ENCODE results near the gene RAE1.

RAE1 gene

DNA sequence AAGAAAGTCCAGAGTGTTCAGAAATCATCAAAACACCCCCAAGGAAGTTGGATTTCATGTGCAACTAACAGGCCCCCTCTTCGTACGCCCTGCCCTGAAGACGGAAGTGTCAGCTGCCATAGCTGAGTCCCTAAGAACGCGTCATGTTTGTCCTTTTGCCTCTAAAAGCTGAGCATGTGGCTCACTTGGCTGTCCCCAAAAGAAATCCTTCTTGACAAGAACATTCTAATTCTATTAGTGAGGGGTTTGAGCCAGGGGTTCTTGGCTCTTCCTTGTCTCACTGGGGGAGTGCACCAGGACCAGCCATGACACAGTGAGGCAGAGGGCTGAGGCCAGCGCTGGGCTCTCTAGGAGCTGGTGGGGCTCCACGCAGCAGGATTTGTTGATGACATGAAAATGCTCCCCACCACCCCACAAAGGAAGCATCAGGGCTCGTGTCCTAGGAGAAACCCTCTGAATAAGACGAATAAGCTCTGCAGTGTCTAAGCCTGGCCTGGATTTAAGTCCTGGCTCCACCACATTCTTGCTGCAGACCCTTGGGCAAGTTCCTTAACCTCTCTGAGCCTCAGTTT lies 41.4 kb upstream of the RAE1 start:
- Histone ChIP-seq H3K4me1 (ENCODE audit: low read length) (no peaks in the 10 kb centered on the region), H3K4me3 (ENCODE audit: low read length) (no peak overlapping the region), H3K79me2 (ENCODE audit: low read length) (no peaks in the 10 kb centered on the region), H3K36me3 (replicated peaks; ENCODE audit: insufficient read depth, low read length) (no peaks in the 10 kb centered on the region), H3K9ac (ENCODE audit: low read length) (no peak overlapping the region), H3K9me3 (replicated peaks; ENCODE audit: insufficient read depth, low read length) (no peaks in the 10 kb centered on the region), H3K27me3 (replicated peaks; ENCODE audit: insufficient read depth, low read length) (peaks cover 21% of the 10 kb centered on the region), H4K20me1 (ENCODE audit: insufficient read depth, low read length) (no peaks in the 10 kb centered on the region), H2AFZ (ENCODE audit: low read length) (no peak overlapping the region), H3F3A (ENCODE audit: insufficient read depth, low read length) (no peaks in the 10 kb centered on the region), H3K27ac (ENCODE audit: low read length) (no peak overlapping the region), H3K4me2 (ENCODE audit: low read depth, low read length) (no peak overlapping the region), H3K9me2 (replicated peaks; ENCODE audit: insufficient read depth, low read length) (no peaks in the 10 kb centered on the region)
- DNase-seq, result no peak
- no peak for TF ChIP-seq EZH2 (optimal IDR thresholded peaks at IDR 0.05; ENCODE audit: low read depth, low read length)
- TF ChIP-seq EZH2phosphoT487 (IDR thresholded peaks at IDR 0.05; ENCODE audit: low read length), result no peak
- TF ChIP-seq, protein P1, sequence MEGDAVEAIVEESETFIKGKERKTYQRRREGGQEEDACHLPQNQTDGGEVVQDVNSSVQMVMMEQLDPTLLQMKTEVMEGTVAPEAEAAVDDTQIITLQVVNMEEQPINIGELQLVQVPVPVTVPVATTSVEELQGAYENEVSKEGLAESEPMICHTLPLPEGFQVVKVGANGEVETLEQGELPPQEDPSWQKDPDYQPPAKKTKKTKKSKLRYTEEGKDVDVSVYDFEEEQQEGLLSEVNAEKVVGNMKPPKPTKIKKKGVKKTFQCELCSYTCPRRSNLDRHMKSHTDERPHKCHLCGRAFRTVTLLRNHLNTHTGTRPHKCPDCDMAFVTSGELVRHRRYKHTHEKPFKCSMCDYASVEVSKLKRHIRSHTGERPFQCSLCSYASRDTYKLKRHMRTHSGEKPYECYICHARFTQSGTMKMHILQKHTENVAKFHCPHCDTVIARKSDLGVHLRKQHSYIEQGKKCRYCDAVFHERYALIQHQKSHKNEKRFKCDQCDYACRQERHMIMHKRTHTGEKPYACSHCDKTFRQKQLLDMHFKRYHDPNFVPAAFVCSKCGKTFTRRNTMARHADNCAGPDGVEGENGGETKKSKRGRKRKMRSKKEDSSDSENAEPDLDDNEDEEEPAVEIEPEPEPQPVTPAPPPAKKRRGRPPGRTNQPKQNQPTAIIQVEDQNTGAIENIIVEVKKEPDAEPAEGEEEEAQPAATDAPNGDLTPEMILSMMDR (IDR thresholded peaks at IDR 0.05; ENCODE audit: low read length), result no peak

DNA sequence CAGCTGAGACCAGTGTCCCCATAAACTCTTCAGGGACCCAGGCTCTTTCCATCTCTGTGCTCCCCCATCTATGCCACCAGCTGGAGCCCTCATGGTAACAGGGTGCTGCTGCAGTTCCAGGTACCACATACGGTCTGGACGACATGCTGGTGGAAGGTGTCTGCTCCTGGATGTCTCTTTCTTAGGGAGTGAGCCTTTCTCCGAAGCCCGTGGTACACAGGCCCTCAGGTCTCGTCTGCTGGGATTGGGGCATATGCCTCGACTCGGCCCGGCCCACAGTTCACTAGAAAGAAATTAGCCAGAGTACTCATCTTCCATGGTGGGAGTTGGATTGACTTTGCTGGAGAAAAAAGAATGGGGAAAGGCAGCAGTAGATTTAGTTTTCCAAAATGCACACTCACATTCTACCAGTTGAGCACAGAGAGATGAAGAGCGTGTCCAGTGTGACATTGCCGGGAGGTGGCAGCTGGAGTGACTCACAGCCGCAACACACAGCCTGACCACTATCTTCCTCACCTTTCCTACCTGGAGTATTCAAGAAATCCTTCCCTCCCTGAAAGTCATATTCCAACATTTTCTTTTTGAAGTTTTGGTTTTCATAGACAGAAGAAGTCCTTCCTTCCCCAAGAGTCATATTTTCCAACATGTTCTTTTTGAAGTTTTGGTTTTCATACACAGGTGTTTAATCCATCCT lies 40.1 kb upstream of the RAE1 start:
- no peak overlapping the region for H2AFZ ChIP-seq (ENCODE audit: low read length)
- no peak overlapping the region for H3K9ac ChIP-seq (ENCODE audit: low read length)
- H3F3A ChIP-seq (ENCODE audit: insufficient read depth, low read length), result no peaks in the 10 kb centered on the region
- H3K79me2 ChIP-seq (ENCODE audit: low read length), result no peaks in the 10 kb centered on the region
- H3K36me3 ChIP-seq (replicated peaks; ENCODE audit: insufficient read depth, low read length), result no peaks in the 10 kb centered on the region
- no peak for TF ChIP-seq EZH2 (optimal IDR thresholded peaks at IDR 0.05; ENCODE audit: low read depth, low read length)
- TF ChIP-seq, protein P1 (IDR thresholded peaks at IDR 0.05; ENCODE audit: low read length), result no peak
- no peak overlapping the region for H3K4me3 ChIP-seq (ENCODE audit: low read length)
- peaks cover 19% of the 10 kb centered on the region for H3K27me3 ChIP-seq (replicated peaks; ENCODE audit: insufficient read depth, low read length)
- no peaks in the 10 kb centered on the region for H4K20me1 ChIP-seq (ENCODE audit: insufficient read depth, low read length)
- no peak overlapping the region for H3K27ac ChIP-seq (ENCODE audit: low read length)
- no peaks in the 10 kb centered on the region for H3K9me3 ChIP-seq (replicated peaks; ENCODE audit: insufficient read depth, low read length)
- H3K4me2 ChIP-seq (ENCODE audit: low read depth, low read length), result no peak overlapping the region
- H3K9me2 ChIP-seq (replicated peaks; ENCODE audit: insufficient read depth, low read length), result no peaks in the 10 kb centered on the region
- H3K4me1 ChIP-seq (ENCODE audit: low read length), result no peaks in the 10 kb centered on the region
- DNase-seq, result no peak

DNA sequence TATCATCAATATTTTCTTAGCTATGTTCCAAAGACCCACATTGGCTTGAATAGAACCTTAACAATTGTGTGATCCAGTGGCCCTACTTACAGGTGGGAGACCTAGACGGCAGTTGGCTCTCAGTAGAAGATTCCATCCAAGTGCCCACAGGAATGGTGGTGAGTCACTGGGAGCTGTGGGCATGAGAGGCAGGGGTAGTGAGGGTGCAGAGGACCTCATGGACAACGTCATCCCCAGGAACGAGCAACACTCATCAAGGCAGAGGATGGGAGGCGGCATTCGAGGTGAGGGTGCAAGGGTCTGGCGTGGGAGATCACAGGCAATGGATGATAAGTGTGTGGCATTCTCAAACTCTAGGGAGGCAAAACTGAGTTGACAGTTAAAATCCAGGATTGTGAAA lies 38.9 kb upstream of the RAE1 start:
- no peaks in the 10 kb centered on the region for H3K79me2 ChIP-seq (ENCODE audit: low read length)
- H3K27me3 ChIP-seq (replicated peaks; ENCODE audit: insufficient read depth, low read length), result peaks cover 19% of the 10 kb centered on the region
- no peak overlapping the region for H3K27ac ChIP-seq (ENCODE audit: low read length)
- no peak overlapping the region for H3K9ac ChIP-seq (ENCODE audit: low read length)
- no peaks in the 10 kb centered on the region for H4K20me1 ChIP-seq (ENCODE audit: insufficient read depth, low read length)
- no peak overlapping the region for H2AFZ ChIP-seq (ENCODE audit: low read length)
- no peaks in the 10 kb centered on the region for H3K9me2 ChIP-seq (replicated peaks; ENCODE audit: insufficient read depth, low read length)
- no peak overlapping the region for H3K4me2 ChIP-seq (ENCODE audit: low read depth, low read length)
- H3F3A ChIP-seq (ENCODE audit: insufficient read depth, low read length), result no peaks in the 10 kb centered on the region
- H3K4me3 ChIP-seq (ENCODE audit: low read length), result no peak overlapping the region
- no peaks in the 10 kb centered on the region for H3K9me3 ChIP-seq (replicated peaks; ENCODE audit: insufficient read depth, low read length)
- DNase-seq, result no peak
- H3K36me3 ChIP-seq (replicated peaks; ENCODE audit: insufficient read depth, low read length), result no peaks in the 10 kb centered on the region
- TF ChIP-seq EZH2 (optimal IDR thresholded peaks at IDR 0.05; ENCODE audit: low read depth, low read length) (no peak), EZH2phosphoT487 (IDR thresholded peaks at IDR 0.05; ENCODE audit: low read length) (no peak)
- TF ChIP-seq, protein P1 (IDR thresholded peaks at IDR 0.05; ENCODE audit: low read length), result no peak
- no peaks in the 10 kb centered on the region for H3K4me1 ChIP-seq (ENCODE audit: low read length)

All from MM.1S (cell line).